ENCODE results near the gene CCDC92B.

CCDC92B gene

GRCh38 chr17:2693561-2694380 is 55.7 kb downstream of the CCDC92B start:
- DNase-seq (ENCODE audit: low spot score) = no peak

GRCh38 chr17:2692781-2693135 is 56.7 kb downstream of the CCDC92B start:
- Histone ChIP-seq H3K27me3 (ENCODE audit: control insufficient read depth in 3 of 3, insufficient read depth in 3 of 3, low read depth in 1 of 3, low read length in 3 of 3) (no peaks in the 10 kb centered on the region), H4K8ac (ENCODE audit: low read depth, low read length) (no peak overlapping the region), H3K4me1 (ENCODE audit: control insufficient read depth in 2 of 2, insufficient read depth in 1 of 2, low read depth in 1 of 2, low read length in 2 of 2) (no peaks in the 10 kb centered on the region), H3K4me3 (ENCODE audit: low read length in 2 of 2) (no peak overlapping the region), H4K91ac (ENCODE audit: low read depth, low read length, poor library complexity) (no peak overlapping the region), H2BK12ac (ENCODE audit: low read length) (no peak overlapping the region), H3K27ac (replicated peaks; ENCODE audit: low read length) (no peak overlapping the region), H3K4ac (ENCODE audit: low read length) (no peak overlapping the region), H2AK5ac (ENCODE audit: low read depth, low read length) (no peak overlapping the region), H2AFZ (ENCODE audit: low read length) (no peak overlapping the region), H3K4me2 (ENCODE audit: insufficient read depth, low read length, poor library complexity, severe bottlenecking) (no peak overlapping the region), H3K36me3 (replicated peaks in 1 of 2; ENCODE audit: control insufficient read depth in 2 of 2, insufficient read depth in 2 of 2, low read length in 2 of 2) (peaks cover 7 to 57% of the 10 kb centered on the region in 2 donors), H3K79me1 (ENCODE audit: low read depth, low read length) (peaks cover 3% of the 10 kb centered on the region), H2BK5ac (ENCODE audit: low read length) (peak overlapping the region; percentile 66), H3K9me3 (replicated peaks in 1 of 2; ENCODE audit: control insufficient read depth in 2 of 2, insufficient read depth in 1 of 2, low read depth in 1 of 2, low read length in 2 of 2) (no peaks in the 10 kb centered on the region), H2BK120ac (ENCODE audit: low read depth, low read length) (no peak overlapping the region), H2BK15ac (ENCODE audit: low read length) (no peak overlapping the region), H3K18ac (ENCODE audit: low read length) (no peak overlapping the region), H3K9ac (ENCODE audit: low read depth, low read length, poor library complexity) (no peak overlapping the region), H3K23ac (ENCODE audit: low read depth, low read length, poor library complexity) (no peak overlapping the region), H3K14ac (ENCODE audit: low read length) (peak overlapping the region; percentile 38)
- no CpG with 5 or more reads among the region's 14 CpGs for WGBS, 2 donors (ENCODE audit: extremely low coverage in 2 of 2, insufficient read length in 2 of 2, insufficient replicate concordance in 1 of 2)
- DNase-seq (ENCODE audit: low spot score) = no peak

More at GRCh38 chr17:2693561-2694380, 55.7 kb downstream of the CCDC92B start:
- no peak overlapping the region for H3K4me2 ChIP-seq (ENCODE audit: insufficient read depth, low read length, poor library complexity, severe bottlenecking)
- H3K4me3 ChIP-seq (ENCODE audit: low read length in 2 of 2) = peak overlapping the region in 1 of 2 donors; percentile 28
- peaks cover 13 to 65% of the 10 kb centered on the region in 2 donors for H3K36me3 ChIP-seq (replicated peaks in 1 of 2; ENCODE audit: control insufficient read depth in 2 of 2, insufficient read depth in 2 of 2, low read length in 2 of 2)
- H3K27ac ChIP-seq (replicated peaks; ENCODE audit: low read length) = no peak overlapping the region
- no peaks in the 10 kb centered on the region for H3K4me1 ChIP-seq (ENCODE audit: control insufficient read depth in 2 of 2, insufficient read depth in 1 of 2, low read depth in 1 of 2, low read length in 2 of 2)
- H2AK5ac ChIP-seq (ENCODE audit: low read depth, low read length) = no peak overlapping the region
- no peak overlapping the region for H2BK120ac ChIP-seq (ENCODE audit: low read depth, low read length)
- no peak overlapping the region for H3K4ac ChIP-seq (ENCODE audit: low read length)
- peaks cover 3% of the 10 kb centered on the region for H3K79me1 ChIP-seq (ENCODE audit: low read depth, low read length)
- H3K18ac ChIP-seq (ENCODE audit: low read length) = no peak overlapping the region
- H2BK15ac ChIP-seq (ENCODE audit: low read length) = no peak overlapping the region
- H2BK12ac ChIP-seq (ENCODE audit: low read length) = no peak overlapping the region
- no peak overlapping the region for H2BK5ac ChIP-seq (ENCODE audit: low read length)
- no peaks in the 10 kb centered on the region for H3K27me3 ChIP-seq (ENCODE audit: control insufficient read depth in 3 of 3, insufficient read depth in 3 of 3, low read depth in 1 of 3, low read length in 3 of 3)
- no peak overlapping the region for H3K9ac ChIP-seq (ENCODE audit: low read depth, low read length, poor library complexity)
- WGBS, 2 donors (ENCODE audit: extremely low coverage in 2 of 2, insufficient read length in 2 of 2, insufficient replicate concordance in 1 of 2) = no CpG with 5 or more reads among the region's 37 CpGs
- H4K8ac ChIP-seq (ENCODE audit: low read depth, low read length) = no peak overlapping the region
- H3K9me3 ChIP-seq (replicated peaks in 1 of 2; ENCODE audit: control insufficient read depth in 2 of 2, insufficient read depth in 1 of 2, low read depth in 1 of 2, low read length in 2 of 2) = peaks cover 0 to 1% of the 10 kb centered on the region in 2 donors
- no peak overlapping the region for H2AFZ ChIP-seq (ENCODE audit: low read length)
- no peak overlapping the region for H3K14ac ChIP-seq (ENCODE audit: low read length)
- H3K23ac ChIP-seq (ENCODE audit: low read depth, low read length, poor library complexity) = peak overlapping the region; percentile 80
- H4K91ac ChIP-seq (ENCODE audit: low read depth, low read length, poor library complexity) = no peak overlapping the region

GRCh38 chr17:2691965-2692780 is 57.3 kb downstream of the CCDC92B start:
- H3K4me3 ChIP-seq (ENCODE audit: low read length in 2 of 2) = no peak overlapping the region
- H2AFZ ChIP-seq (ENCODE audit: low read length) = no peak overlapping the region
- no peak overlapping the region for H2AK5ac ChIP-seq (ENCODE audit: low read depth, low read length)
- H2BK12ac ChIP-seq (ENCODE audit: low read length) = no peak overlapping the region
- no peak overlapping the region for H4K8ac ChIP-seq (ENCODE audit: low read depth, low read length)
- no peak overlapping the region for H3K23ac ChIP-seq (ENCODE audit: low read depth, low read length, poor library complexity)
- no peak overlapping the region for H3K9ac ChIP-seq (ENCODE audit: low read depth, low read length, poor library complexity)
- no peak overlapping the region for H3K4ac ChIP-seq (ENCODE audit: low read length)
- no peak overlapping the region for H3K4me2 ChIP-seq (ENCODE audit: insufficient read depth, low read length, poor library complexity, severe bottlenecking)
- DNase-seq (ENCODE audit: low spot score) = no peak
- no peak overlapping the region for H2BK15ac ChIP-seq (ENCODE audit: low read length)
- H3K9me3 ChIP-seq (replicated peaks in 1 of 2; ENCODE audit: control insufficient read depth in 2 of 2, insufficient read depth in 1 of 2, low read depth in 1 of 2, low read length in 2 of 2) = no peaks in the 10 kb centered on the region
- H3K79me1 ChIP-seq (ENCODE audit: low read depth, low read length) = peaks cover 2% of the 10 kb centered on the region
- no peak overlapping the region for H4K91ac ChIP-seq (ENCODE audit: low read depth, low read length, poor library complexity)
- peak overlapping the region; percentile 66 for H2BK5ac ChIP-seq (ENCODE audit: low read length)
- H3K36me3 ChIP-seq (replicated peaks in 1 of 2; ENCODE audit: control insufficient read depth in 2 of 2, insufficient read depth in 2 of 2, low read length in 2 of 2) = peaks cover 7 to 51% of the 10 kb centered on the region in 2 donors
- H3K27me3 ChIP-seq (ENCODE audit: control insufficient read depth in 3 of 3, insufficient read depth in 3 of 3, low read depth in 1 of 3, low read length in 3 of 3) = no peaks in the 10 kb centered on the region
- H3K14ac ChIP-seq (ENCODE audit: low read length) = peak overlapping the region; percentile 38
- no peak overlapping the region for H3K18ac ChIP-seq (ENCODE audit: low read length)
- H2BK120ac ChIP-seq (ENCODE audit: low read depth, low read length) = no peak overlapping the region
- H3K27ac ChIP-seq (replicated peaks; ENCODE audit: low read length) = no peak overlapping the region
- no peaks in the 10 kb centered on the region for H3K4me1 ChIP-seq (ENCODE audit: control insufficient read depth in 2 of 2, insufficient read depth in 1 of 2, low read depth in 1 of 2, low read length in 2 of 2)
- WGBS, 2 donors (ENCODE audit: extremely low coverage in 2 of 2, insufficient read length in 2 of 2, insufficient replicate concordance in 1 of 2) = no CpG with 5 or more reads among the region's 71 CpGs

Data from neuronal stem cell (in vitro differentiated cells).